RWPE1 (cell line): Measurements from ENCODE around the gene FGF12.

Experiments
- CTCF ChIA-PET: fragments of 350-600 bp; sonication (Branson Sonifier 250); formaldehyde crosslinking; extraction: SDS; loops from one replicate; lab custom pipeline; 2021; lab: Yijun Ruan, JAX
- POLR2A ChIA-PET: fragments of 400-600 bp; formaldehyde crosslinking; extraction: SDS; loops from one replicate; lab custom pipeline; 2020; ENCODE audit warnings: antibody characterized with exemption; ENCODE audit not compliant: low non-redundant PET; lab: Yijun Ruan, JAX
- DNase-seq: peaks from one replicate; pipeline ENCODE4 v3.0.0; 2012; ENCODE audit warnings: low spot score
- H3K27ac ChIP-seq: fragments of 450-650 bp; 2 replicates; pipeline ENCODE4 v1.5.1; 2017
- CTCF ChIP-seq: fragments of 450-650 bp; conservative IDR thresholded peaks from 2 replicates; pipeline ENCODE4 v1.5.1; 2017; ENCODE audit warnings: low read depth, mild to moderate bottlenecking

FGF12 gene

GRCh38 chr3:192655040-192655439, 72.3 kb downstream of the FGF12 start:
- ChIA-PET POLR2A (no interaction called here), CTCF (no interaction called here)
- DNase-seq = no peak
- no peak for TF ChIP-seq CTCF
- no peak overlapping the region for H3K27ac ChIP-seq

- DNase-seq = no peak
- ChIA-PET CTCF (interaction anchor here (0.6 kb wide), 1 partner anchor 756 kb away, joined by 3 read pairs; no protein-coding TSS in a partner anchor), POLR2A (no interaction called here)
- TF ChIP-seq CTCF = no peak
- no peak overlapping the region for H3K27ac ChIP-seq
These were observed 73.5 kb downstream of the FGF12 start for GRCh38 chr3:192653862-192654261.

- CTCF ChIA-PET = interaction anchor here (0.7 kb wide), 1 partner anchor 10 kb away, joined by 3 read pairs; no protein-coding TSS in a partner anchor
- H3K27ac ChIP-seq = no peak overlapping the region
- no peak for DNase-seq
- POLR2A ChIA-PET = no interaction called here
- no peak for TF ChIP-seq CTCF
These were observed 74.6 kb downstream of the FGF12 start for GRCh38 chr3:192652727-192653126.

- CTCF ChIA-PET = interaction anchor here (0.6 to 0.7 kb wide), 2 partner anchors 10 to 16 kb away, joined by 3 to 5 read pairs; no protein-coding TSS in a partner anchor
- no peak overlapping the region for H3K27ac ChIP-seq
- no peak for TF ChIP-seq CTCF
- no peak for DNase-seq
- POLR2A ChIA-PET = no interaction called here
These were observed 75.4 kb downstream of the FGF12 start for GRCh38 chr3:192651836-192652512.

GRCh38 chr3:192645437-192645836, 81.9 kb downstream of the FGF12 start:
- H3K27ac ChIP-seq = no peak overlapping the region
- DNase-seq = no peak
- POLR2A ChIA-PET = no interaction called here
- CTCF ChIA-PET = interaction anchor here (0.6 kb wide), 1 partner anchor 12 kb away, joined by 7 read pairs; no protein-coding TSS in a partner anchor
- TF ChIP-seq CTCF = no peak

GRCh38 chr3:192642651-192643050, 84.7 kb downstream of the FGF12 start:
- no peak for DNase-seq
- TF ChIP-seq CTCF = no peak
- CTCF ChIA-PET = interaction anchor here (0.6 kb wide), 1 partner anchor 10 kb away, joined by 3 read pairs; no protein-coding TSS in a partner anchor
- POLR2A ChIA-PET = no interaction called here
- no peak overlapping the region for H3K27ac ChIP-seq
